Measurements from ENCODE around the gene KANSL2. TPM values are rescaled to one million over a fixed set of nuclear protein-coding genes. Genes with fewer than 3 reads are reported as not detected.
A peak's percentile ranks its signal among the peaks of the same experiment; 100 is the strongest.
"Not testable (repeated sequence)": the region's sequence is repeated elsewhere in the genome, so short reads cannot be mapped to it uniquely, and the experiment has no call there.

KANSL2 gene
- total and polyA plus RNA-seq, 7 donors = 30.7 to 88.1 (median 35.2) TPM

DNA sequence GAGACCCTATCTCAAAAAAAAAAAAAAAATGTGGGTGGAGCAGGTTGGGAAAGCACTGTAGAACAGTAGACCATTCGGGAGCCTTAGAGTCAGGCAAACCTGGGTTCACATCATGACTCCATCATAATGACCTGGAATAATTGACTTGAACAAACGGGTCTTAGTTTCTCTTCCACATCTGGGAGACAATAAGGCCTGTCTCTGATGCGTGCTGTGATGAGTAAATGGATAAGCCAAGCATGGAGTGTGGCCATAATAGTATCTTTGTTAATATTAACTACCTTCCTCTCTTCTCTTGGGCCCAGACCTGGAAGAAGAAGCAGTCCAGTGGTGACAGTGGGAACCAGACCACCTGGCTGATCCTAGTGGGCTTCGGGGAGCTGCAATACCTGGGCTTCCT lies 54.5 kb downstream of the KANSL2 start:
- Histone ChIP-seq H3K4me3 (no peak overlapping the region), H3K9me3 (no peaks in the 10 kb centered on the region), H3K4me1 (no peaks in the 10 kb centered on the region), H3K27ac (no peak overlapping the region), H3K27me3 (ENCODE audit: insufficient read depth in 3 of 3, low read length in 2 of 3) (peaks cover 0 to 10% (median 0%) of the 10 kb centered on the region in 3 donors), H3K36me3 (ENCODE audit: insufficient read depth in 1 of 2, low read depth in 1 of 2) (no peaks in the 10 kb centered on the region)
- ATAC-seq = no peak
- TF ChIP-seq, protein P1, sequence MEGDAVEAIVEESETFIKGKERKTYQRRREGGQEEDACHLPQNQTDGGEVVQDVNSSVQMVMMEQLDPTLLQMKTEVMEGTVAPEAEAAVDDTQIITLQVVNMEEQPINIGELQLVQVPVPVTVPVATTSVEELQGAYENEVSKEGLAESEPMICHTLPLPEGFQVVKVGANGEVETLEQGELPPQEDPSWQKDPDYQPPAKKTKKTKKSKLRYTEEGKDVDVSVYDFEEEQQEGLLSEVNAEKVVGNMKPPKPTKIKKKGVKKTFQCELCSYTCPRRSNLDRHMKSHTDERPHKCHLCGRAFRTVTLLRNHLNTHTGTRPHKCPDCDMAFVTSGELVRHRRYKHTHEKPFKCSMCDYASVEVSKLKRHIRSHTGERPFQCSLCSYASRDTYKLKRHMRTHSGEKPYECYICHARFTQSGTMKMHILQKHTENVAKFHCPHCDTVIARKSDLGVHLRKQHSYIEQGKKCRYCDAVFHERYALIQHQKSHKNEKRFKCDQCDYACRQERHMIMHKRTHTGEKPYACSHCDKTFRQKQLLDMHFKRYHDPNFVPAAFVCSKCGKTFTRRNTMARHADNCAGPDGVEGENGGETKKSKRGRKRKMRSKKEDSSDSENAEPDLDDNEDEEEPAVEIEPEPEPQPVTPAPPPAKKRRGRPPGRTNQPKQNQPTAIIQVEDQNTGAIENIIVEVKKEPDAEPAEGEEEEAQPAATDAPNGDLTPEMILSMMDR (IDR thresholded peaks at IDR 0.05) = no peak
- 58 to 78% (median 74%) methylated on average over 4 of the region's 4 CpGs for WGBS, 3 donors
- no peak for DNase-seq
- intact Hi-C loops (cut with DNase I) = loop anchor here (10.0 kb wide), 1 partner anchor 443 kb away; the partner anchor contains the start of gene CCDC184 (in 2 of the 2)

DNA sequence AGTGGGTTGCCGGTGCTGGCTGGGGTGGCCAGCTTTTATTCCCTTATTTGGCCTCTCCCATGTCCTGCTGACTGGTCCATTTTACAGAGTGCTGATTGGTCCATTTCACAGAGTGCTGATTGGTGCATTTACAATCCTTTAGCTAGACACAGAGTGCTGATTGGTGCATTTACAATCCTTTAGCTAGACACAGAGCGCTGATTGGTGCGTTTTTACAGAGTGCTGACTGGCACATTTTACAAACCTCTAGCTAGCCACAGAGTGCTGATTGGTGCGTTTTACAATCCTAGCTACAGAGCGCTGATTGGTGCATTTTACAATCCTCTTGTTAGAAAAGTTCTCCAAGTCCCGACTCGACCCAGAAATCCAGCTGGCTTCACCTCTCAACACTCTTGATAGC lies 59.0 kb downstream of the KANSL2 start:
- not testable (repeated sequence) for H3K36me3 ChIP-seq (ENCODE audit: insufficient read depth in 1 of 2, low read depth in 1 of 2); H3K4me3 ChIP-seq; H3K27me3 ChIP-seq (ENCODE audit: insufficient read depth in 3 of 3, low read length in 2 of 3); DNase-seq; H3K4me1 ChIP-seq; H3K27ac ChIP-seq; ATAC-seq; H3K9me3 ChIP-seq
- intact Hi-C loops (cut with DNase I) = loop anchor here (10.0 kb wide), 1 partner anchor 438 kb away; the partner anchor contains the start of gene CCDC184 (in 2 of the 2)
- WGBS, 3 donors = 86 to 93% (median 88%) methylated on average over 7 of the region's 7 CpGs

DNA sequence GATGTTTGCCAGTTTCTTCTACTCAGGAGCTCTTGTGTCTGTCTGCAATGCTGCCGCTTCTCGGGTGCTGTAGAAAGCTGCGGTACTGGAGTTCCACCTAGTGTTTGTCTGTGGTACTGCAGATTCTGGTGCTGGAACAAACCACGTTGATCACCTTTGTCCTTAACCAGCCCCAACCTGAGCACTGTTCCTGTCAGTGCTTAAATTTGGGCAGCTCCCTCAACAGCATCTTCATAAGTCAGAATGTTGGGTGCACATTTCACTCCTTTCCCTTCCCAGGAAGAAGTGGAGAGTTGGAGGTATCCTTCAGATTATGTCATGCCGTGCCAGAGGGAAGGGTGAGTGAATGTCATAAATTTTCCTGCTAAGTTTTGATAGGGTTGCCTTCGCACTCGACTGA lies 63.5 kb downstream of the KANSL2 start:
- TF ChIP-seq, protein P1 (IDR thresholded peaks at IDR 0.05) = peak; percentile 98
- Histone ChIP-seq H3K4me1 (no peaks in the 10 kb centered on the region), H3K27ac (no peak overlapping the region), H3K4me3 (no peak overlapping the region), H3K9me3 (no peaks in the 10 kb centered on the region), H3K36me3 (ENCODE audit: insufficient read depth in 1 of 2, low read depth in 1 of 2) (no peaks in the 10 kb centered on the region), H3K27me3 (ENCODE audit: insufficient read depth in 3 of 3, low read length in 2 of 3) (peaks cover 0 to 12% (median 0%) of the 10 kb centered on the region in 3 donors)
- WGBS, 3 donors = 9 to 15% (median 14%) methylated on average over 7 of the region's 7 CpGs
- ATAC-seq = peak; percentile 76 to 90 (median 81)
- intact Hi-C loops (cut with DNase I) = loop anchor here in 1 of 2 donors (2.0 to 10.0 kb wide), 2 partner anchors 78 to 264 kb away; partner anchors contain the start of gene ZNF641
- peak; percentile 33 to 63 for DNase-seq

DNA sequence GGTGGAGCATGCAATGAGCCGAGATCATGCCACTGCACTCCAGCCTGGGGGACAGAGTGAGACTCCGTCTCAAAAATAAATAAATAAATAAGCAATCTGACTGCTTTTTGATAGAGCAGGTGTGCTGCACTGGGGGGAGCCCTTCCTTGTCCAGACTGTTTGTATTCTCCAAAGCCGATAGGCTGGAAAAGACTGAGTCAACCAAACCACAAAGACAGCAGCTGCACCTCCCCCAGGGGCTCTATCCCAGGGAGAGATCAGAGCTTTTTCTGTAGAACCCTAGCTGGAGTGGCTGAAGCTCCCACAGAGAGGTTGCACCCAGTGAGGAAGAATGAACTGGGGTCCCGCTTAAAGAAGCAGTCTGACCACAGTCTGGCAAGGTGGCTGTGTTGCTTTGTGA lies 66.4 kb downstream of the KANSL2 start:
- TF ChIP-seq, protein P1 (IDR thresholded peaks at IDR 0.05) = no peak
- H3K4me3 ChIP-seq = no peak overlapping the region
- ATAC-seq (no peak), DNase-seq (no peak)
- H3K4me1 ChIP-seq = no peaks in the 10 kb centered on the region
- peaks cover 0 to 12% (median 0%) of the 10 kb centered on the region in 3 donors for H3K27me3 ChIP-seq (ENCODE audit: insufficient read depth in 3 of 3, low read length in 2 of 3)
- 76 to 88% (median 79%) methylated on average over 4 of the region's 4 CpGs for WGBS, 3 donors
- peaks cover 2% of the 10 kb centered on the region for H3K9me3 ChIP-seq
- intact Hi-C loops (cut with DNase I) = loop anchor here in 1 of 2 donors (10.0 kb wide), 1 partner anchor 261 kb away; the partner anchor contains the start of gene ZNF641
- H3K36me3 ChIP-seq (ENCODE audit: insufficient read depth in 1 of 2, low read depth in 1 of 2) = no peaks in the 10 kb centered on the region
- no peak overlapping the region for H3K27ac ChIP-seq

- TF ChIP-seq, protein P1 (IDR thresholded peaks at IDR 0.05) = no peak
- WGBS, 3 donors = 78 to 85% (median 82%) methylated on average over 1 of the region's 1 CpG
- Histone ChIP-seq H3K36me3 (ENCODE audit: insufficient read depth in 1 of 2, low read depth in 1 of 2) (no peaks in the 10 kb centered on the region), H3K4me1 (no peaks in the 10 kb centered on the region), H3K4me3 (no peak overlapping the region), H3K27ac (no peak overlapping the region), H3K27me3 (ENCODE audit: insufficient read depth in 3 of 3, low read length in 2 of 3) (peaks cover 0 to 12% (median 0%) of the 10 kb centered on the region in 3 donors), H3K9me3 (peaks cover 12% of the 10 kb centered on the region)
- DNase-seq = no peak
- no peak for ATAC-seq
- intact Hi-C loops (cut with DNase I) = loop anchor here in 1 of 2 donors (10.0 kb wide), 1 partner anchor 259 kb away; the partner anchor contains the start of gene ZNF641
Measured at GRCh38 chr12:48613321-48613720, 68.7 kb downstream of the KANSL2 start.

Other genes with a start within 250 kb of the KANSL2 start
- not detected for gene ANP32D, start 209.7 kb downstream of the KANSL2 start, total RNA-seq
- not detected for gene ANP32D, start 209.7 kb downstream of the KANSL2 start, polyA plus RNA-seq
- 1 to 10 TPM in 1 of 4 donors, not detected in 3; 2.0 TPM for gene C12orf54, start 199.7 kb downstream of the KANSL2 start, total RNA-seq
- gene C12orf54, start 199.7 kb downstream of the KANSL2 start, polyA plus RNA-seq = under 1 TPM in 1 of 3 donors, not detected in 2; 0.06 TPM
- gene OR8S1, start 156.6 kb downstream of the KANSL2 start, total RNA-seq = not detected
- gene OR8S1, start 156.6 kb downstream of the KANSL2 start, polyA plus RNA-seq = not detected
- not detected for gene LALBA, start 112.2 kb downstream of the KANSL2 start, total RNA-seq
- not detected for gene LALBA, start 112.2 kb downstream of the KANSL2 start, polyA plus RNA-seq
- 10 to 100 TPM; 25.9 to 31.8 (median 28.7) TPM for gene CCNT1, start 34.5 kb upstream of the KANSL2 start, total RNA-seq
- 10 to 100 TPM in 1 of 3 donors, 1 to 10 TPM in 2; 5.2 to 17.0 (median 6.1) TPM for gene CCNT1, start 34.5 kb upstream of the KANSL2 start, polyA plus RNA-seq
- gene ADCY6, start 106.9 kb upstream of the KANSL2 start, total RNA-seq = 10 to 100 TPM; 13.1 to 18.9 (median 13.4) TPM
- gene ADCY6, start 106.9 kb upstream of the KANSL2 start, polyA plus RNA-seq = 1 to 10 TPM; 5.3 to 9.2 (median 7.6) TPM
- gene CACNB3, start 136.3 kb upstream of the KANSL2 start, total RNA-seq = 1 to 10 TPM; 2.0 to 3.5 (median 2.5) TPM
- gene CACNB3, start 136.3 kb upstream of the KANSL2 start, polyA plus RNA-seq = 1 to 10 TPM in 2 of 3 donors, under 1 TPM in 1; 0.92 to 1.7 (median 1.6) TPM
- 10 to 100 TPM; 38.5 to 71.6 (median 58.5) TPM for gene DDX23, start 169.9 kb upstream of the KANSL2 start, total RNA-seq
- 10 to 100 TPM; 39.4 to 92.8 (median 64.5) TPM for gene DDX23, start 169.9 kb upstream of the KANSL2 start, polyA plus RNA-seq
- gene RND1, start 183.6 kb upstream of the KANSL2 start, total RNA-seq = under 1 TPM in 3 of 4 donors, not detected in 1; 0.15 to 0.64 (median 0.19) TPM
- gene RND1, start 183.6 kb upstream of the KANSL2 start, polyA plus RNA-seq = 1 to 10 TPM in 1 of 3 donors, under 1 TPM in 1, not detected in 1; 0.18 to 1.2 TPM
- 1 to 10 TPM; 1.6 to 7.8 (median 2.2) TPM for gene FKBP11, start 243.3 kb upstream of the KANSL2 start, total RNA-seq
- 1 to 10 TPM; 1.6 to 7.6 (median 2.9) TPM for gene FKBP11, start 243.3 kb upstream of the KANSL2 start, polyA plus RNA-seq

Data from psoas muscle (tissue), 8 donors.